Stimulated activated CD4-positive, alpha-beta T cell treated with anti-CD3 and anti-CD28 coated beads, Interleukin-12 subunit alpha, Interleukin-12 subunit beta, amount 100 ng/mL, for 48 hours (primary cell): Measurements from ENCODE around the gene DHRS12.

ENCODE experiments used
- DNase-seq, 3 donors: peaks; one replicate each; pipeline ENCODE4 v3.0.0-alpha.2; 2020; ENCODE audit warnings: low read depth in 2 of 3, low spot score in 1 of 3

Gene DHRS12

DNA sequence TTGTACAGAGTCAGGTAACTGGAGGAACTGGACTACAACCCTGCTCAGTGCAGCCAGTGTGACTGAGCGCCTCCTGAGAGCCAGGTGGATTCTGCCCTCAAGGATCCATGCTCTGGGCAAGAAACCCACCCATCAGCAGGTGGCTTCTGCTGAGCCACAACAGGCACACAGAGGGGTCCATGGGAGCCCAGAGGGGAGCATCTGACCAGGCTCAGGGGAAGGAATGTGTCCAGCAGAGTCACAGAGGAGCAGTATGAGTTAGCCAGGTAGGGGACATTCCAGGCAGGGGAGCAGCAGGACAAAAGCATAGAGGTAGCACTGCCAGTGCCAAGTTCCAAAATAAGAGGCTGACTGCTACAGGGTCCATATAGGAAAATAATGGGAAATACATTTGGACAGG is 19.9 kb downstream of the DHRS12 start:
- DNase-seq: no peak

DNA sequence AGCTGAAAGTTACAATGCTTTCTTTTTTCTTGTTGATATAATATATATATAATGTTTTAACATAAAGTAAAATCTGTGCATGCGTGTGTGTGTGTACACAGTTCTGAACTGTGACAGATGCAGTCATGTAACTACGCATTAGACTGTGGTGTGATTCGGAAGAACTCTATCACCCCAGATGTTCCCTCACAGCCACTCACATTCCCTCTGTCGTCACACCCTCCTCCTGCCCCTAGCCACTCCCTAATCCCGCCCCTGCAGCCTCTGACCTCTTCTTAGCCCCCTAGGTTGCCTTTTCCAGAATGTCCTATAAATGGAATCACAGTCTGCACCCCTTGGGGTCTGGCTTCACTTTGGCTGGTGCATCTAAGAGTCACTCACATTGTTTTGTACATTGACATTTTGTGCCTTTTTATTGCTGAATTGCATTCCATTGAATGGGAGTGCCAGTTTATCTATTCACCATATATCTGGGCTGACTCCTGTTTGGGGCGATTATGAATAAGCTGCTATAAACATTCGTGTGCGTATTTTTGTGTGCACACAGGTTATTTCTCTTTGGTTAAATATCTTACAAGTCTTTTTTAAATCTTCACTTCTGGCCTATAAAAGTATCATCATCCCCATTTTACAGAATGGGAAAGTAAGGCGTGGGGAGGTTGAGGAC is 20.4 kb downstream of the DHRS12 start:
- no peak for DNase-seq

DNA sequence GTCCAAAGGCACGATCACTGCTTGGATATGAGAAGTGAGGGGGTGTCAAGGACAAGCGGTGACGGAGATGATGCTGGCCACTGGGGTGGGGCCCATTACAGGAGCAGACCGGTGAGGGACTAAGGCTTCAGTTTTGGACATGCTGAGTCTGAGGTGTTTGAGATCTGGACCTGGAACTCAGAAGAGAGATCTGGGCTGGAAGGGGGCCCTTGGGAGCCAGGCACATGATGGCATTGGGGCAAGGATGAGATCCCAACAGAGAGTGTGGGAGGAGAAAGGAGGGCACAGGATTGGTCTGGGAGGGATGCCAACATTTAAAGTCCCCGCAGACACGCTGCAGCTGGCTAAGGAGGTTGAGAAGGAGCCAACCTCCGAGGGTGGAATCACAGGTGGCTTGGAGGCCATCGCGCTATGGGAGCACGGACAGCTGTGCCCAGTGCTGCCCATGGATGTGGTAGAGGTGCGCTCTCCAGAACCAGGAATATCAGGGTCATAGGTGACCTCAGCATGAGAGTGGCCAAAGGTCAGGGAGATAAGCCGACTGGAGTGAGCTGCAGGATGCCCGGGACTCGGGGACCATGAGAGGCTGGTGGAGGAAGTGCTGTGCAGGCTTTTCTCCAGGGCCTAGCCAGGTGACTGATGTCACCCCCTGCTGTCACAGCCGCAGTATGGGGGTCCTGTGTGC is 21.8 kb downstream of the DHRS12 start:
- no peak for DNase-seq

DNA sequence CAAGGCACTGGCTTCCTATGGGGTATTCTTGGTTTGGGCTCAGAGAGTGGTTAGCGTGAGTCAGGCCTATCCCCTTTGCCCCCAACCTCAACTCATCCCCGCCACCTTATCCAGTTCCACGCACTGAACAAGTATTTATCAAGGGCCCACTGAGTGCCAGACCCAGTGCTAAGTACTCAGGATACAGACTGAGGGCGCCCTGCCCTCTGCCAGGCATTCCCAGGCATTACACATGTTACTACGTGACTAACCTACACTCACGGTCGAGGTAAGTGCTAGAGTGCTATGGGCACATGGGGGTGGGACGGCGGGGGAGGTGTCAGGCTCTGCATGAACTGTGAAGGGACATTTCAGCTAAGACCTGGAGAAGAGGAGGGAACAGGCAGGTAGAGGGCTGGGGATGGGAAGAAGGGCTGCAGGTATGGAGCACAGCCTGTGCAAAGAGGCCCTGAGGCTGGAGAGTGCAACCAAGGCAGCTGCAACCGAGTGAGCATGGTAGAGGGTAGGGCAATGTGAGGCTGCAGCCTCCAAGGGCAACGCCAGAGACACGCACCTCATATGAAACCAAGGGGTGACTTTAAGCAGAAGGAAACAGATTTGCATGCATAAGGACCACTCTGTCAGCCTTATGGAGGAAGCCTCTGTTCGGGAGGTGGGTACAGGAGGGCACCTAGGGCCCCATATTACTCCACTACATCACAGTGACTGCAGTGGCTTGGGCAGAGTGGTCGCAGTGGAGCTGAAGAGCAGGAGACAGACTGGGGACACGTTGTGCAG is 22.5 kb downstream of the DHRS12 start:
- DNase-seq: no peak

DNA sequence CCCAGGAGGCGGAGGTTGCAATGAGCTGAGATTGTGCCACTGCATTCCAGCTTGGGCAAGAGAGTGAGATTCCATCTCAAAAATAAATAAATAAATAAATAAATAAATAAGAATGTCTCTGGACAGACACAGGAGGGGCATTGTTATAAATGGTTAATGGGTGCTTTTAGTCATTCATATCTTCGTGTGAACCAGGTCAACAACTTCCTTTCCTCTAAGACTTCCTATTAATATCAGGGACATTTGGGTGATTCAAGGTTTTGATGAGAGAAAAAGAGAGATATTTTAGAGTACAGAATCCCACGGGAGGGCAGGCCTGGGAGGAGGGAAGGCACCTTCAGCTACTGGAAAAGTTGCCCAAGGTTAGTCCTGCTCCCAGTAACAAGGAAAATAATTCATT is 23.9 kb downstream of the DHRS12 start:
- no peak for DNase-seq

DNA sequence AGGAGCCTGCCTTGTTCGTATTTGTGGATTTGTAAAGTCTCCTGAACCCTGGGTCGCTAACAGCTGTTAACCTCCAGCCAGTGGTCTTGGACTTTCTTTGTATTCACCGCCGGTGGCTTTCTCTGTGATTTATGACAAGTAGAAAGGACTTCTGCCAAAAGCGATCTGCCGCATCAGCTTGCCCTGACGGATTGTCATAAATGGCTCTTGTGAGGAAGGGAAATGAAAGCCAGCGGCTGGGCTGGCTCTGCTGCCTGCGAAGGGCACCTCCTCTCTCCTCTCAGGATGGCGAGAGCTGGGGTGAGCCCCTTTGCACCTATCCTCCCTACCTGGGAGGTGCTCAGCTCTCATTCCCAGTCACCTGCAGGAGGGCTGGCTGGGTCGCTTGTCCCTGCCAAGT is 25.6 kb downstream of the DHRS12 start:
- DNase-seq: no peak

DNA sequence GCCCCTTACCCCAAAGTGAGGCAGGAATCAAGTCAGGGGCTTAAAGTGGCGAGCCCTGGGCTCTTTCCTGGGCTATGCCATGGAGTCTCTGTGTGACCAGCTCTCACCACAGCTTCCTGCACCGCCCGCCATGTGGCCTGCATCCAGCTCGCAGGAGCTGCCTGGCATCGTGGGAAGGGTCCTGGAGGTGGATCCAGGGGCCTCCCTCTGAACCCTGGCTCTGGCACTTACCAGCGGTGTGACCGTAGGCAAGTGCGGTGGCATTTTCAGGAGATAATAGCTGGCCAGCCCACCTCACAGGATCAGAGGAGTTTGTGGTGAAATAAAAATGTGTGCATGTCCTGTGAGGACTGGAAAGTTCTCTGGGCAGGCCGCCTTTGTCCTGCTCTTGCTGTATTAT is 26.0 kb downstream of the DHRS12 start:
- no peak for DNase-seq

DNA sequence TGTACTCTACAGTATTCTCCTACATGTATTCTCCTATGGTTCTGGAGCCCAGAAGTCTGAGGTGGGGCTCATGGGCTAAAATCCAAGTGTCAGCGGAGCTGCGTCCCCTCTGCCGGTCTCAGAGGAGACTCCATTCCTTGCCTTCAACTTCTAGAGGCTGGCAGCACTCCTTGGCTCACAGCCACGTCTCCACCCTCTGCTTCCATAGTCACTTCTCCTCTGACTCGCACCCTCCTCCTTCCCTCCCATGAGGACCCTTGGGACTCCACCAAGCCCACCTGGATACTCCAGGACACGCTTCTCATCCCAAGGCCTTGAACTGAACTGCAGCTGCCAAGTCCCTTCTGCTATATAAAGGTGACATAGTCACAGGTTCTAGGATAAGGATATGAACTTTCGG is 27.8 kb downstream of the DHRS12 start:
- DNase-seq: no peak

DNA sequence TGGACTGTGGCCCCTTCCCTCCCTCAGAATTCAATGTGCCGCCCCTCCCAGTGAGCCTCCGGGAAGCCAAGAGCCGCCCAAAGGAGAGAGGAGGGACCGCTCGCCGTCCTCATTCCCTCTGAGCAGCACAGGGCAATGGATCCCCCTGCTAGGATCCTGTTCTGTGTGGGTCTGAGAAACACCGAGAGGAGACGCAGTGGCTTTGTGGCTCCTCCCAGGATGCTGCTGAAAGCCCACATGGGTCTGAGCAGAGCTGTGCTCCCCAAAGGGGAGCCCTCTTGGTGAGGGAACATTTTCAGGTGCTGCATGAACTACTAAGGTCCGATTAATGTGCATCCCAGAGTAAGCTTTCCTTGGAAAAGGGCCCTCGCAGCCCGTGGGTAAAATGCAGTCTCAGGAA is 30.4 kb downstream of the DHRS12 start:
- DNase-seq: no peak

DNA sequence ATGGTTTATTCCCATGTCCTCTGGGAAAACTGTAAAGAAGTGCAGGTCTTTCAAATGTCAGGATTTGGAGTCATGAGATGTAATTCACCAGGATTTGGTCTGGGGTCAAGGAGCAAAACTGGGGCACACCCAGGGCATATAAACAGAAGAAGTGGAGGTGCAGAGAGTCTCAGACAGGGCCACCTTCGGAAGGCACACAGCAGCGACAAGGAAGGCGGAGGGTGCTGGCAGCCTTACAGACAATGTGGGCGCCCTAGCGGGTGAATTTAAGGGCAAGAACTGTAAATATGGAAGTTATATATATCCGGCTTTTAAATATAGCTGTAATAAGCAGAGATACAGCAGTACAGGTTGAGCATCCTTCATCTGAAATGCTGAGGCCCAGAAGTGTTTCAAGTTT is 31.2 kb downstream of the DHRS12 start:
- DNase-seq: no peak

DNA sequence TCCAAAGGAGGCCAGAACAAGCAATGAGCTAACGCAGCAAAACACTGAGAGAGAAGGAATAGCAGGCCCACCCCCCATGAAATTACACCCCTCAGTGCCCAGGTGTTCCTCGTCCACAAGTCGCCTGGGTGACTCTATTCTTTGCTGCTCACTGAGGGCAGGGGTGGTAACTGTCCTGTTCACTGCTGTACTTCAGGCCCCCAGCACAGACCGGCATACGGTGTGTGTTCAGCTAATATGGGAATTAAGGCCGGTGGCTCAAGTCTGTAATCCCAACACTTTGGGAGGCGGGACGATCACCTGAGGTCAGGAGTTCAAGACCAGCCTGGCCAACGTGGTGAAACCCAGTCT is 31.9 kb downstream of the DHRS12 start:
- DNase-seq: no peak

DNA sequence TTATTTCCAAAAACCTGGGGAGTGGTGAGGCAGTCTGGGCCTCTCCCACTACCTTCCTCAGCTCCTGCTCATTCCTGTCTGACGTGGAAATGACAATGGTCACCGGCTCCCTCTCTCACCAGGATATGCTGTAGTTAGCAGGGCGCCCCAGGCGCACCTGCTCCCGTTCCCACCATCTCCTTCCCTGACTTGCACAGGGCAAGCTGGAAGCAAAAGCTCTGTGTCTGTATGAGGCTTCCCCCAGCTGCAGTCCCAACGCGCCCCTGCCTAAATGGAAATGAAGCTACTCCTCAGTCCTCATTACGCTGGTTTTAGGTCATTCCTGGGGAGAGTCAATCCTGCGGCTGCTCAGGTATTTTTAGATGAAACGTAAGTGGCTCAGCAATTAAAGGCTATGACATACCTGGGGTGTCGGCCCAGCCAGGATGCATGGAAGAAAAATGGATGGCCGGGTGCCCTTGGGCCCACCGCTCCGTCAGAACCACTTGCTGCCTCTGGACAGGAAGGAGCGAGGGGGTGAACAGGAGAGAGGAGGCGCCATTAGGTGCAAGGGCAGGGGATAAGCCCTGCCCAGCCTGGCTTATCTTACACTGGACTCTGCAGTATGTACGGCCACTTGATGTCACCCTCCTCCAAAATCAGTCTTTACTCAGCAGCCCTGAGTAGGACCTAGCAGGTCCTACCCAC is 32.4 kb downstream of the DHRS12 start:
- no peak for DNase-seq

DNA sequence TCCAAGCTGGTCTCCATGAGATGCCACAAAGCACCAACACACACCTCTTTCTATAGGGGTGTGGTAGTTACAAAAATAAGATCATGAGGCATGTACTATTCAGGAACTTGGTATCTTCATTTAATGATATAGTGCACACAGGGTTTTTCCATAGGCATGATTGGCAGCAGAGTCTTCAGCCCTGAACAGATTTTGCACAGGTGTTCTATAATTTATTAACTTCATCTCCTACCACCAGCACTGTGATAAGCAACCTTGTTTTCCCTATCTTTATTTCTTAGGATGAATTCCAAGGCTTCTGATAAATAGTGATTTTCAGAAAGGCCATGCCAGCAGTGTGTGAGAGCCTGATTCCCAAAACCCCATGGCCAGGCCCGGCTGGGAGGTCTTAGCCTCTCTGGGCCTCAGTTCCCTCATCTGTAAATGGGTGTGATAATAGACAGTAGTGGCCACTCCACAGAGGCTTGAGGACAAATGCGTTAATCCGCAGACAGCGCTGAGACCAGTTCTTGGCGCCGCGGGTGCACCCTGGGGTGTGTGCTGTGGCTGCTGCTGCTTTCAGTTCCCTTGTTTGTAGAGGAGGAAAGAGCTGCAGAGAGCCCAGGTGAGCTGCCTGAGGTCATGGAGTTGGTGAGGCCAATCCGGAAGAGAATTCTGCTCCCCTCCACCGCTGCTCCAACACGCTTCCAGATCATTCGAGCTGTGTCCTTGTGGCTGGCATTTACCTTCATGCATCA is 33.1 kb downstream of the DHRS12 start:
- no peak for DNase-seq

DNA sequence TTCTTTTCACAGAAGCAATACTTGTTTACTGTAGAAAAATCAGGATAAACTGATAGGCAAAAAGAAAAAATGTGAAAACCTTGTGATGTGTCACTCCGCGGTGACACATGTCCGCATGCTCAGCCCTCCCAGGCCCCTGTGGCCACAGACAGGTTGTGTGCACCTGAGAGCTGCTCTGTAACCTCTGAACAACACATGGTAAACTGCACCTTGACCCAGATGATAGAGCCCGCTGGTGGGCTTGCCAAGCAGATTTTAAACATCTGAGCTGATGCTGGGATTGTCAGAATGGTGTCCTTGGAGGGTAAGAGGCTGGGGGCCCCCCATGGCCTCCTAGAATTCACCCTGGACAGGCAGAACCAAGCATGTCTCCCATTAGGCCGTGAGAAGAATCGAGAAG is 33.8 kb downstream of the DHRS12 start:
- no peak for DNase-seq

DNA sequence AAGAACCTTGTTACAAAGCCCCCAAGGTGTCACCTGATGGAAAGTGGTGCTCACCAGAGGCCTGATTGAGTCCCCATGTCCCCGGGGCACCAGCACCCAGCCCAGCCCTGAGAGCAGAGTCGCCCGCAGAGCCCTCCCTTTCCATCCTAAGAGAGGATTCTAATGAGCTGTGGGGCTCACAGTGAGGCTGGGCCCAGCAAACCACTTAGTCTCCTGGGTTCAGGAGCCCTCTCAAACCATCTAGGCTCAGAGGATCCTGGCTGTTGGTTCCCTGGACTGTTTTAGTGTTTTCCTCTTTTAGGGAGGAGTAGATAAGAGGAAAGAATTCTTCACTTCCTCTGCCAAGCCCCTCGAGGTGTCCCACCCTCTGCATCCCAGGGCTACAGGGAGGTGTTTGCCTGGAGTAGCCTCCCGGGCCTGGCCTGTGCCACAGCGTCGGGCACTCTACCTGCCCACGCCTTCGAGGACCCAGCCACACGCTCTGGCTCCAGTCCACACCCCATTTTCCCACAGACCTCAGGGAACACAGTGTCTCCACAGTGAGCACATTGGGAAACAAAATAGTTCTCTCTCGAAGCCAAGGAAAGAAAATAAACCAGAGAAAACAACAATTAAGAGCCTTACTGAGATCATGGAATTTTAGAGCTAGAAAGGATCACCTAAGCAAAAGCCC is 34.4 kb downstream of the DHRS12 start:
- DNase-seq: no peak

DNA sequence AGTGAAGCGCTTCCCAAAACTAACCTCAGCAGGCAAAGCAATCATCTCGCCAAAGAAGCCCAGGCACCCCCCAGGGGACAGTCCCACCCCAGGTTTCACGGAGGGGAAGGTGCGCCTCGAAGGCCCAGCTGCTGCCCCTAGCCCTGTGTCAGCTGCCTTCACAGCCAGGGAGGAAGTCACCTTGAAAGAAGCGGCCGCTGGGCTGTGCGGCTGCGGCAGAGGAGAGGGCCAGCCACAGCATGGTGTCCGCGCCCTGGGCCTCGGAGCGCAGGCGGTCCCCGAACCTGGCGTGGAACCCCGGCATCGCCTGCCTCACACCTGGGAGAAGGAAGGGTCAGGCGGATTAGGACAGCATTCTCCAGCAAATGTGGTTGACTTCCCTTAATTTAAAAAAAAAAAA is 35.0 kb downstream of the DHRS12 start:
- no peak for DNase-seq

DNA sequence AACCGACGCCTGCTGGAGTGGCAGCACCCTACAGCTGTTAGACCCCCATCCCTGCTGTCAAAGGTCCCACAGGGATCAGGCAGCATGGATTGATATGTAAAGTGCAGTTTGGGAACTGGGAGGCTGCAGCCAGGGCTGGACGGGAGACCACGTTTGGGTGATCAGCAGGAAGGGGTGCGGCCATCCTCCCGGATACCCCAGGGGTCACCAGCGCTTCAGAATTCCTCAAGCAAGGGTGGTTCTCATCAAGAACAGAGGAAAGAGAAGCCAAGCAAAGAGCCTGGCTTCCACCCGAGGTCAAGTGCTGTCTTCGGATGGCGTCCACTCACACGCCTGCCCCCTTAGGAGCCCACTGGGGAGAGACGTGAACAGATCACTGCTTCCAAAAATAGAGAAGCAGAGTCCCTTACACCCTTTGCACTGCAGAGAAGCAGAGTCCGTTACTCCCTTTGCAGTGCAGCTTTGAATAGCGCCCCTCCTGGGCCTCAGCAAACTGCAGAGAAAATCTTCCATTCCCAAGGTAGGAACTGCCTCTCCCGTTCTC is 35.5 kb downstream of the DHRS12 start:
- DNase-seq: no peak

DNA sequence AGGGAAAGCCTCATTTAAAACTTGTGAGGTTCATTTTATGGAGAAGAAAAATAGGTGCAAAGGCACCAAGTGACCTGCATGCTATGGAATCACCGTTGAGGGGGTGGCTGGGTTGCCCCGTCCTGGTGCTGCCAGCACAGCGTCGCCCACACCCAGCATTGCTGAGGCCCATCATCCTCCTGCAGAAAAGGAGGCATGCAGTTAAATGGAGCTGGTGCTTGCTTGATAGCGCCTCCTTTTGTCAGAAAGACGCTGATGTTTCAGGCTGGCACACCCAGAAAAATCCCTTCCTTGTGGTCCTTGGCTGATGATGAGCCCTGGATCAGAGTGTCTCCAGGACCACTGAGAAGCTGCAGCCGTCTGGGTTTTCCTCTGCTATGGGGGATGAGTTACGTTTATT is 36.9 kb downstream of the DHRS12 start:
- DNase-seq: no peak

DNA sequence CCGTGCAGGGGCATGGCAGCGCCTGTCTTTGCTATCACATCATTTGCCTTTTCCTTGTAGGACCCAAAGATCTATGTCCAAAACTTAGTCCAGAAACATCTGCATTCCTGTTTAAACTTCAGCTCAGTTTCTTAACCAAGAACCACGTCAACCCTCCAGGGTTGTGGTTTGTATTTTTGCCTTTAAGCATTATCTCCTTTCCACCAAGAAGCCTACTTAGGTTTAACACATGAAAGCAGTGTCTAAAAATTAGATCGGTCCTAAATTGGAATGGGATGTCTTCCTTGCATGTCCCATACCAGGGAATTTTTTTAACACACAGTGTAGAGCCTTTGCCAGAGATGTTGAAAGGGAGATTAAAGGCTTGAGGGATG is 38.8 kb downstream of the DHRS12 start:
- no peak for DNase-seq
